Omental fat pad (tissue), 4 donors: ENCODE data around the gene RHBDD3. TPM values are rescaled to one million over a fixed set of nuclear protein-coding genes. Genes with fewer than 3 reads are reported as not detected.

Experiments used
- ATAC-seq: fragments of 150-250 bp; one replicate; pipeline ENCODE4 v1.9.1; 2016; ENCODE audit warnings: mild to moderate bottlenecking, moderate library complexity; ENCODE audit not compliant: low FRiP score
- DNase-seq: peaks from one replicate; pipeline ENCODE4 v3.0.0-alpha.2; 2019; ENCODE audit warnings: low spot score
- CTCF ChIP-seq, 3 donors: fragments of 450-650 bp; IDR thresholded peaks; one replicate each; pipeline ENCODE4 v1.5.1; 2016 to 2017; ENCODE audit warnings: antibody characterized with exemption in 3 of 3, mild to moderate bottlenecking in 3 of 3, moderate library complexity in 2 of 3
- total RNA-seq, 4 donors: library from RNA; depleted of rRNA; stranded (reverse); fragments of >200 nt; gene quantifications; one replicate each; pipeline ENCODE4 v1.1.0, GENCODE V29; 2016

Gene RHBDD3
- total RNA-seq, 4 donors from 2014 or later: 15.0 to 30.8 (median 25.4) TPM

GRCh38 chr22:29302681-29303465 lies 35.1 kb upstream of the RHBDD3 start:
- TF ChIP-seq CTCF (IDR thresholded peaks at IDR 0.05): no peak
- no peak for DNase-seq

GRCh38 chr22:29302402-29302680 lies 34.6 kb upstream of the RHBDD3 start:
- TF ChIP-seq CTCF (IDR thresholded peaks at IDR 0.05): no peak
- no peak for DNase-seq
- ATAC-seq: no peak

More at GRCh38 chr22:29302681-29303465, 35.1 kb upstream of the RHBDD3 start:
- no peak for ATAC-seq

- no peak for DNase-seq
- no peak for TF ChIP-seq CTCF (IDR thresholded peaks at IDR 0.05)
- no peak for ATAC-seq
These were observed 34.1 kb upstream of the RHBDD3 start for GRCh38 chr22:29301716-29302401.

- DNase-seq: no peak
- no peak for ATAC-seq
- no peak for TF ChIP-seq CTCF (IDR thresholded peaks at IDR 0.05)
These were observed 33.2 kb upstream of the RHBDD3 start for GRCh38 chr22:29300807-29301601.

GRCh38 chr22:29300467-29300806 lies 32.7 kb upstream of the RHBDD3 start:
- DNase-seq: no peak
- no peak for ATAC-seq
- no peak for TF ChIP-seq CTCF (IDR thresholded peaks at IDR 0.05)

GRCh38 chr22:29299136-29299900 lies 31.5 kb upstream of the RHBDD3 start:
- DNase-seq (no peak), ATAC-seq (no peak)
- no peak for TF ChIP-seq CTCF (IDR thresholded peaks at IDR 0.05)
